Muscle layer of duodenum (tissue), 2 donors: ENCODE results near the gene FAM210B.
"Not testable (repeated sequence)": the region's sequence is repeated elsewhere in the genome, so short reads cannot be mapped to it uniquely, and the experiment has no call there.

ENCODE experiments used
- H3K27ac ChIP-seq: one replicate; pipeline ENCODE4 v1.7.0; 2013; ENCODE audit warnings: mild to moderate bottlenecking, low read length
- H3K27me3 ChIP-seq: one replicate; pipeline ENCODE4 v1.7.0; 2013; ENCODE audit warnings: low read depth, mild to moderate bottlenecking, control low read depth, low read length
- H3K36me3 ChIP-seq, 2 donors: one replicate each; pipeline ENCODE4 v1.7.0; 2013; ENCODE audit warnings: low read length in 2 of 2, control low read depth in 1 of 2, mild to moderate bottlenecking in 1 of 2; ENCODE audit not compliant: insufficient read depth in 2 of 2, control insufficient read depth in 1 of 2
- H3K4me1 ChIP-seq, 2 donors: one replicate each; pipeline ENCODE4 v1.7.0; 2013; ENCODE audit warnings: low read length in 2 of 2, mild to moderate bottlenecking in 2 of 2, control low read depth in 1 of 2, moderate library complexity in 1 of 2; ENCODE audit not compliant: insufficient read depth in 2 of 2, control insufficient read depth in 1 of 2
- H3K4me3 ChIP-seq, 2 donors: one replicate each; pipeline ENCODE4 v1.7.0; 2013; ENCODE audit warnings: low read length in 2 of 2, low read depth in 1 of 2, mild to moderate bottlenecking in 1 of 2
- H3K9me3 ChIP-seq, 2 donors: one replicate each; pipeline ENCODE4 v1.7.0; 2013; ENCODE audit warnings: low read length in 2 of 2, control low read depth in 1 of 2, mild to moderate bottlenecking in 1 of 2; ENCODE audit not compliant: control insufficient read depth in 1 of 2
- donor health status: healthy.

FAM210B gene

GRCh38 chr20:56358600-56359211, at the start of gene FAM210B:
Gene FAM210B (plus strand): TSS chr20:56358974. CDS start chr20:56359006, 32 bp downstream.
- H3K9me3 ChIP-seq = no peaks in the 10 kb centered on the region
- peaks cover 3% of the 10 kb centered on the region in 2 donors for H3K36me3 ChIP-seq
- H3K4me3 ChIP-seq = peak within 1 kb of the TSS; percentile 79 to 91
- peaks cover 12 to 21% of the 10 kb centered on the region in 2 donors for H3K4me1 ChIP-seq
- peak within 1 kb of the TSS; percentile 79 for H3K27ac ChIP-seq
- H3K27me3 ChIP-seq = no peaks in the 10 kb centered on the region

- Histone ChIP-seq H3K4me3 (no peak overlapping the region), H3K4me1 (no peaks in the 10 kb centered on the region), H3K27ac (no peak overlapping the region), H3K9me3 (no peaks in the 10 kb centered on the region), H3K36me3 (no peaks in the 10 kb centered on the region), H3K27me3 (no peaks in the 10 kb centered on the region)
These were observed 42.7 kb upstream of the FAM210B start for GRCh38 chr20:56316051-56316450.

- Histone ChIP-seq H3K4me1 (no peaks in the 10 kb centered on the region), H3K9me3 (no peaks in the 10 kb centered on the region), H3K27me3 (no peaks in the 10 kb centered on the region), H3K27ac (no peak overlapping the region), H3K4me3 (no peak overlapping the region), H3K36me3 (no peaks in the 10 kb centered on the region)
These were observed 42.3 kb upstream of the FAM210B start for GRCh38 chr20:56316483-56316882.

GRCh38 chr20:56322681-56323080, 36.1 kb upstream of the FAM210B start:
- Histone ChIP-seq H3K36me3 (no peaks in the 10 kb centered on the region), H3K4me1 (no peaks in the 10 kb centered on the region), H3K9me3 (no peaks in the 10 kb centered on the region), H3K27ac (no peak overlapping the region), H3K4me3 (no peak overlapping the region), H3K27me3 (no peaks in the 10 kb centered on the region)

GRCh38 chr20:56323206-56323605, 35.6 kb upstream of the FAM210B start:
- H3K27ac ChIP-seq = no peak overlapping the region
- H3K36me3 ChIP-seq = no peaks in the 10 kb centered on the region
- no peaks in the 10 kb centered on the region for H3K27me3 ChIP-seq
- no peaks in the 10 kb centered on the region for H3K9me3 ChIP-seq
- H3K4me3 ChIP-seq = no peak overlapping the region
- H3K4me1 ChIP-seq = no peaks in the 10 kb centered on the region

- Histone ChIP-seq H3K9me3 (no peaks in the 10 kb centered on the region), H3K4me3 (no peak overlapping the region), H3K27me3 (no peaks in the 10 kb centered on the region), H3K4me1 (no peaks in the 10 kb centered on the region), H3K36me3 (no peaks in the 10 kb centered on the region), H3K27ac (no peak overlapping the region)
These were observed 35.1 kb upstream of the FAM210B start for GRCh38 chr20:56323656-56324055.

- Histone ChIP-seq H3K4me1 (no peaks in the 10 kb centered on the region), H3K9me3 (no peaks in the 10 kb centered on the region), H3K27ac (no peak overlapping the region), H3K36me3 (no peaks in the 10 kb centered on the region), H3K4me3 (no peak overlapping the region), H3K27me3 (no peaks in the 10 kb centered on the region)
These were observed 34.0 kb upstream of the FAM210B start for GRCh38 chr20:56324806-56325205.

GRCh38 chr20:56328861-56329260, 29.9 kb upstream of the FAM210B start:
- Histone ChIP-seq H3K36me3 (no peaks in the 10 kb centered on the region), H3K9me3 (peaks cover 0 to 3% of the 10 kb centered on the region in 2 donors), H3K27ac (no peak overlapping the region), H3K27me3 (no peaks in the 10 kb centered on the region), H3K4me3 (no peak overlapping the region), H3K4me1 (no peaks in the 10 kb centered on the region)

DNA sequence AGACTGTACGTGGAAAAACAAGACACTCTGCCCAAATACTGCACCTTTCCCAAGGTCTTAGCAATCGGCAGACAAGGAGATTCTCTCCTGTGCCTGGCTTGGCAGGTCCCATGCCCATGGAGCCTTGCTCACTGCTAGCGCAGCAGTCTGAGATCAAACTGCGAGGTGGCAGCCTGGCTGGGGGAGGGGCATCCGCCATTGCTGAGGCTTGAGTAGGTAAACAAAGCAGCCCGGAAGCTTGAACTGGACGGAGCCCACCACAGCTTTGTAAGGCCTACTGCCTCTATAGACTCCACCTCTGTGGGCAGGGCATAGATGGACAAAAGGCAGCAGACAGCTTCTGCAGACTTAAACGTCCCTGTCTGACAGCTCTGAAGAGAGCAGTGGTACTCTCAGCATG, 22.1 kb upstream of the FAM210B start:
- not testable (repeated sequence) for H3K4me3 ChIP-seq, H3K27me3 ChIP-seq, H3K9me3 ChIP-seq, H3K4me1 ChIP-seq, H3K27ac ChIP-seq, H3K36me3 ChIP-seq

DNA sequence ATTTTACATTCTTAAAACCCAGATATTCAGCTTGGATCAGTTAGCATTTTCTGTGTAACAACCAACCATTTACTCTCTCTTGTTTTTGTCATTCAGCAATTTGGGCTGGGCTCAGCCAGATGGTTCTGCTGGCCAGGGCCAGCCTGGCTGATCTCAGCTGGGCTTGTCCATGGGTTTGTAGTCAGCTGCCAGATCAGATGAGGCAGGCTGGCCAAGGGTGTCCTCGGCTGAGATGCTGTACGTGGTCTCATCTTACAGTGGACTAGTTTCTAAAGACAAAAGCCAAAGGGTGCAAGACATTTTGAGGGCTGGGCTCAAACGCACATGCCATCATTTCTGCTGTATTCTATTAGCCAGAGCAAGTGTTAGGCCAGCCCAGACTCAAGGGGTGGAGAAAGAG, 16.0 kb upstream of the FAM210B start:
- Histone ChIP-seq H3K4me1 (peaks cover 0 to 10% of the 10 kb centered on the region in 2 donors), H3K27ac (no peak overlapping the region), H3K4me3 (no peak overlapping the region), H3K27me3 (no peaks in the 10 kb centered on the region), H3K9me3 (no peaks in the 10 kb centered on the region), H3K36me3 (no peaks in the 10 kb centered on the region)

DNA sequence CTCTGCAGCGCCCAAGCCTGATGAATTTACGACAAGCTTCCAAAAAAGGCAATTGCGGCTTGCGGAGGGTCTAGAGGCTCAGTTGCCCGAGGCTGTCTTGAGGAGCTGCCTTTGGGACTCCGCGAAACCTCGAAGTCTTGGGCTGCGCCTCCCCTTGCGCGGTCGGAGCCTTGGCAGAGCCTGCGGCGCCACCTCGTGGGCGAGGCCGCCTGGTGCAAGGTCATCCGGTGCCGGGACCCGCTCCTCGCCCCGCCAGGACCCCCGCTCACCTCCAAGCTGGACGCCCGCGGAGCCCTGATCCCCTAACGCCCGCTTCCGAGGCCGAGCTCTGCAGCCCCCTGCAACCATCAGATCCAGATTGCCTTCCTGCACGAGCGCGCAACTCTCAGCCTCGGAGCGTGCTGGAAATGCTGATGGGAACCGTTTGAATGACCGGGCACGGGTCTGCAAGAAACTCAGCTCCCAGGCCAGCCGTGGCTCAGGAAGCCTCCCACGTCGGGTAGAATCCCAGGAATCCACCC, 14.9 kb upstream of the FAM210B start:
- Histone ChIP-seq H3K4me3 (peak overlapping the region in 1 of 2 donors; percentile 23), H3K27me3 (no peaks in the 10 kb centered on the region), H3K9me3 (no peaks in the 10 kb centered on the region), H3K36me3 (no peaks in the 10 kb centered on the region), H3K27ac (no peak overlapping the region), H3K4me1 (peaks cover 0 to 10% of the 10 kb centered on the region in 2 donors)

GRCh38 chr20:56345911-56346310, 12.9 kb upstream of the FAM210B start:
- H3K27me3 ChIP-seq = no peaks in the 10 kb centered on the region
- peaks cover 0 to 10% of the 10 kb centered on the region in 2 donors for H3K4me1 ChIP-seq
- no peaks in the 10 kb centered on the region for H3K9me3 ChIP-seq
- H3K36me3 ChIP-seq = no peaks in the 10 kb centered on the region
- H3K4me3 ChIP-seq = no peak overlapping the region
- H3K27ac ChIP-seq = no peak overlapping the region
